Mesendoderm (in vitro differentiated cells): ENCODE data around the gene SUGCT.

Source experiments
- DNase-seq: peaks from one replicate; pipeline ENCODE4 v3.0.0; 2013
- H2AK5ac ChIP-seq: 2 replicates; pipeline ENCODE4 v1.6.1; 2013; ENCODE audit warnings: low read length, inconsistent platforms
- H2BK120ac ChIP-seq: 2 replicates; pipeline ENCODE4 v1.6.1; 2013; ENCODE audit warnings: low read depth, mild to moderate bottlenecking, low read length, moderate library complexity, mixed read lengths
- H2BK15ac ChIP-seq: replicated peaks from 2 replicates; pipeline ENCODE4 v1.6.1; 2013; ENCODE audit warnings: low read depth, mild to moderate bottlenecking, moderate library complexity
- H2BK5ac ChIP-seq: 2 replicates; pipeline ENCODE4 v1.6.1; 2013; ENCODE audit warnings: low read length, inconsistent platforms
- H3K18ac ChIP-seq: 2 replicates; pipeline ENCODE4 v1.6.1; 2013; ENCODE audit warnings: mild to moderate bottlenecking, low read length, mixed read lengths
- H3K23ac ChIP-seq: one replicate; pipeline ENCODE4 v1.6.1; 2013; ENCODE audit warnings: low read length
- H3K27ac ChIP-seq: 2 replicates; pipeline ENCODE4 v1.5.1; 2013; ENCODE audit warnings: low read depth, mild to moderate bottlenecking, inconsistent platforms, low read length, moderate library complexity
- H3K27me3 ChIP-seq: 2 replicates; pipeline ENCODE4 v1.6.1; 2013; ENCODE audit warnings: low read length, control low read depth, mild to moderate bottlenecking, inconsistent platforms; ENCODE audit not compliant: insufficient read depth, poor library complexity
- H3K36me3 ChIP-seq: 2 replicates; pipeline ENCODE4 v1.6.1; 2013; ENCODE audit warnings: low read length, inconsistent platforms; ENCODE audit not compliant: control insufficient read depth, insufficient read depth
- H3K4ac ChIP-seq: one replicate; pipeline ENCODE4 v1.6.1; 2013; ENCODE audit warnings: low read depth, mild to moderate bottlenecking, low read length, moderate library complexity
- H3K4me1 ChIP-seq: 2 replicates; pipeline ENCODE4 v1.6.1; 2013; ENCODE audit warnings: low read depth, low read length, inconsistent platforms; ENCODE audit not compliant: control insufficient read depth
- H3K4me2 ChIP-seq: 2 replicates; pipeline ENCODE4 v1.6.1; 2013; ENCODE audit warnings: low read length
- H3K4me3 ChIP-seq: 2 replicates; pipeline ENCODE4 v1.5.1; 2013; ENCODE audit warnings: mild to moderate bottlenecking, low read length
- H3K56ac ChIP-seq: one replicate; pipeline ENCODE4 v1.6.1; 2013; ENCODE audit warnings: low read length
- H3K79me1 ChIP-seq: 2 replicates; pipeline ENCODE4 v1.6.1; 2013; ENCODE audit warnings: low read length, inconsistent platforms
- H3K79me2 ChIP-seq: 2 replicates; pipeline ENCODE4 v1.6.1; 2013; ENCODE audit warnings: mild to moderate bottlenecking, low read length; ENCODE audit not compliant: control insufficient read depth, insufficient read depth
- H3K9ac ChIP-seq: 2 replicates; pipeline ENCODE4 v1.6.1; 2013; ENCODE audit warnings: low read length, inconsistent platforms
- H4K5ac ChIP-seq: one replicate; pipeline ENCODE4 v1.6.1; 2013; ENCODE audit warnings: low read length
- H4K8ac ChIP-seq: one replicate; pipeline ENCODE4 v1.6.1; 2013; ENCODE audit warnings: low read depth, mild to moderate bottlenecking, control low read depth, low read length, moderate library complexity
- WGBS: extraction: QIAGEN DNeasy Blood & Tissue Kit; methylation state at CpG from one replicate; pipeline ENCODE4 v1.1.7; 2013; ENCODE audit warnings: low lambda C conversion rate, missing lambda C conversion rate; ENCODE audit not compliant: insufficient coverage; ENCODE audit errors: extremely low coverage; 5-methylcytosine and 5-hydroxymethylcytosine counted together

The SUGCT gene

GRCh38 chr7:40551685-40552576 is 417.1 kb downstream of the SUGCT start:
- Histone ChIP-seq H3K79me1 (no peaks in the 10 kb centered on the region), H4K5ac (no peak overlapping the region), H3K27ac (no peak overlapping the region), H4K8ac (no peak overlapping the region), H3K9ac (no peak overlapping the region), H2AK5ac (no peak overlapping the region), H2BK15ac (no peak overlapping the region), H2BK5ac (no peak overlapping the region), H3K56ac (no peak overlapping the region), H3K23ac (no peak overlapping the region), H3K4me1 (no peaks in the 10 kb centered on the region), H3K18ac (no peak overlapping the region), H2BK120ac (no peak overlapping the region), H3K79me2 (no peaks in the 10 kb centered on the region), H3K4ac (no peak overlapping the region), H3K27me3 (no peaks in the 10 kb centered on the region), H3K4me2 (no peak overlapping the region), H3K4me3 (no peak overlapping the region), H3K36me3 (no peaks in the 10 kb centered on the region)
- no CpG with 5 or more reads among the region's 8 CpGs for WGBS
- peak; percentile 16 for DNase-seq

- Histone ChIP-seq H4K5ac (no peak overlapping the region), H3K18ac (no peak overlapping the region), H3K79me1 (no peaks in the 10 kb centered on the region), H4K8ac (no peak overlapping the region), H3K79me2 (no peaks in the 10 kb centered on the region), H2BK5ac (no peak overlapping the region), H3K56ac (no peak overlapping the region), H3K4ac (no peak overlapping the region), H3K27ac (no peak overlapping the region), H2AK5ac (no peak overlapping the region), H2BK15ac (no peak overlapping the region), H3K36me3 (no peaks in the 10 kb centered on the region), H2BK120ac (no peak overlapping the region), H3K4me2 (no peak overlapping the region), H3K9ac (no peak overlapping the region), H3K4me1 (no peaks in the 10 kb centered on the region), H3K23ac (no peak overlapping the region), H3K27me3 (no peaks in the 10 kb centered on the region), H3K4me3 (no peak overlapping the region)
- no peak for DNase-seq
- WGBS, result no CpG with 5 or more reads among the region's 1 CpG
Observed at GRCh38 chr7:40560672-40561071, 425.9 kb downstream of the SUGCT start.

- Histone ChIP-seq H3K4ac (no peak overlapping the region), H3K4me3 (no peak overlapping the region), H3K4me2 (no peak overlapping the region), H3K4me1 (peaks cover 2% of the 10 kb centered on the region), H2AK5ac (no peak overlapping the region), H4K5ac (no peak overlapping the region), H3K18ac (no peak overlapping the region), H4K8ac (no peak overlapping the region), H3K27ac (no peak overlapping the region), H2BK5ac (no peak overlapping the region), H3K9ac (no peak overlapping the region), H2BK15ac (no peak overlapping the region), H3K79me1 (no peaks in the 10 kb centered on the region), H3K56ac (no peak overlapping the region), H3K27me3 (no peaks in the 10 kb centered on the region), H3K79me2 (no peaks in the 10 kb centered on the region), H3K36me3 (no peaks in the 10 kb centered on the region), H2BK120ac (no peak overlapping the region), H3K23ac (no peak overlapping the region)
- no peak for DNase-seq
- WGBS, result no CpG with 5 or more reads among the region's 5 CpGs
Observed at GRCh38 chr7:40566879-40567278, 432.1 kb downstream of the SUGCT start.

- Histone ChIP-seq H2BK5ac (no peak overlapping the region), H3K36me3 (no peaks in the 10 kb centered on the region), H3K4me2 (no peak overlapping the region), H2BK120ac (no peak overlapping the region), H3K9ac (no peak overlapping the region), H3K4me3 (no peak overlapping the region), H2AK5ac (no peak overlapping the region), H4K8ac (no peak overlapping the region), H3K4me1 (peaks cover 3% of the 10 kb centered on the region), H3K56ac (no peak overlapping the region), H3K23ac (no peak overlapping the region), H3K18ac (no peak overlapping the region), H2BK15ac (no peak overlapping the region), H4K5ac (no peak overlapping the region), H3K4ac (no peak overlapping the region), H3K79me2 (no peaks in the 10 kb centered on the region), H3K79me1 (no peaks in the 10 kb centered on the region), H3K27ac (no peak overlapping the region), H3K27me3 (no peaks in the 10 kb centered on the region)
- WGBS, result no CpG with 5 or more reads among the region's 3 CpGs
- peak; percentile 73 for DNase-seq
Observed at GRCh38 chr7:40569326-40569725, 434.5 kb downstream of the SUGCT start.

GRCh38 chr7:40570223-40570622 is 435.4 kb downstream of the SUGCT start:
- Histone ChIP-seq H2BK15ac (no peak overlapping the region), H3K23ac (no peak overlapping the region), H3K4me2 (no peak overlapping the region), H3K79me2 (no peaks in the 10 kb centered on the region), H3K9ac (no peak overlapping the region), H4K8ac (no peak overlapping the region), H2BK5ac (no peak overlapping the region), H3K18ac (no peak overlapping the region), H4K5ac (no peak overlapping the region), H3K79me1 (no peaks in the 10 kb centered on the region), H3K27me3 (no peaks in the 10 kb centered on the region), H3K36me3 (no peaks in the 10 kb centered on the region), H3K4ac (no peak overlapping the region), H2BK120ac (no peak overlapping the region), H3K56ac (no peak overlapping the region), H2AK5ac (no peak overlapping the region), H3K4me1 (peaks cover 3% of the 10 kb centered on the region), H3K27ac (no peak overlapping the region), H3K4me3 (no peak overlapping the region)
- no CpG with 5 or more reads among the region's 1 CpG for WGBS
- peak; percentile 82 for DNase-seq

GRCh38 chr7:40571796-40572195 is 437.0 kb downstream of the SUGCT start:
- Histone ChIP-seq H2BK120ac (no peak overlapping the region), H3K79me2 (no peaks in the 10 kb centered on the region), H3K36me3 (no peaks in the 10 kb centered on the region), H3K9ac (no peak overlapping the region), H3K79me1 (no peaks in the 10 kb centered on the region), H2BK15ac (no peak overlapping the region), H3K4ac (no peak overlapping the region), H2BK5ac (no peak overlapping the region), H2AK5ac (no peak overlapping the region), H4K5ac (no peak overlapping the region), H3K27me3 (no peaks in the 10 kb centered on the region), H4K8ac (no peak overlapping the region), H3K4me2 (no peak overlapping the region), H3K4me3 (no peak overlapping the region), H3K4me1 (peaks cover 3% of the 10 kb centered on the region), H3K23ac (no peak overlapping the region), H3K27ac (no peak overlapping the region), H3K56ac (no peak overlapping the region), H3K18ac (no peak overlapping the region)
- no CpG with 5 or more reads among the region's 5 CpGs for WGBS
- DNase-seq, result peak; percentile 54
